Tibial artery (tissue), 4 donors: Measurements from ENCODE around the gene BRINP1.

Experiments used
- DNase-seq, 2 donors: peaks; one replicate each; pipeline ENCODE4 v3.0.0-alpha.2; 2019
- H3K27ac ChIP-seq, 2 donors: fragments of 200-600 bp; sonication (generic) in 1 of 2; 1 replicate in 1 of 2; 2 replicates in 1 of 2; pipeline ENCODE4 v1.5.1; 2018 to 2019; ENCODE audit warnings: mild to moderate bottlenecking in 1 of 2
- H3K27me3 ChIP-seq, 2 donors: fragments of 200-600 bp; sonication (generic) in 1 of 2; one replicate each; pipeline versions ENCODE4 v1.5.1 to v1.6.0; 2016 to 2019
- H3K36me3 ChIP-seq, 3 donors: fragments of 200-600 bp; sonication (generic) in 2 of 3; one replicate each; pipeline ENCODE4 v1.5.1; 2016 to 2019; ENCODE audit warnings: mild to moderate bottlenecking in 2 of 3
- H3K4me1 ChIP-seq, 4 donors: fragments of 200-600 bp; sonication (generic) in 2 of 4; 1 replicate in 3 of 4; 2 replicates in 1 of 4; pipeline ENCODE4 v1.5.1; 2016 to 2019
- H3K4me3 ChIP-seq, 2 donors: fragments of 200-600 bp; sonication (generic) in 1 of 2; 1 replicate in 1 of 2; 2 replicates in 1 of 2; pipeline ENCODE4 v1.5.1; 2018 to 2019; ENCODE audit warnings: mild to moderate bottlenecking in 2 of 2
- H3K9me3 ChIP-seq, 3 donors: fragments of 200-600 bp; sonication (generic) in 1 of 3; one replicate each; pipeline ENCODE4 v1.5.1; 2016 to 2019
- CTCF ChIP-seq, 2 experiments: fragments of 200-600 bp in 1 of 2; fragments of 450-650 bp in 1 of 2; IDR thresholded peaks; one replicate each; pipeline ENCODE4 v1.5.1; 2017 to 2019; ENCODE audit warnings: antibody characterized with exemption in 2 of 2, mild to moderate bottlenecking in 1 of 2, moderate library complexity in 1 of 2
- intact Hi-C: fragments of 100-400 bp; cut with DNase I; formaldehyde crosslinking; loops from one replicate; pipeline ENCODE4 v1.15.0; 2023; ENCODE audit warnings: low total_unique reads

BRINP1 gene

GRCh38 chr9:119137479-119137878, 231.8 kb downstream of the BRINP1 start:
- no peak for DNase-seq
- no peak overlapping the region for H3K27ac ChIP-seq
- H3K9me3 ChIP-seq, result no peaks in the 10 kb centered on the region
- no peak for TF ChIP-seq CTCF (IDR thresholded peaks at IDR 0.05)
- no peaks in the 10 kb centered on the region for H3K36me3 ChIP-seq
- no peaks in the 10 kb centered on the region for H3K27me3 ChIP-seq
- no peaks in the 10 kb centered on the region for H3K4me1 ChIP-seq
- intact Hi-C loops, result no loop called here
- no peak overlapping the region for H3K4me3 ChIP-seq

DNA sequence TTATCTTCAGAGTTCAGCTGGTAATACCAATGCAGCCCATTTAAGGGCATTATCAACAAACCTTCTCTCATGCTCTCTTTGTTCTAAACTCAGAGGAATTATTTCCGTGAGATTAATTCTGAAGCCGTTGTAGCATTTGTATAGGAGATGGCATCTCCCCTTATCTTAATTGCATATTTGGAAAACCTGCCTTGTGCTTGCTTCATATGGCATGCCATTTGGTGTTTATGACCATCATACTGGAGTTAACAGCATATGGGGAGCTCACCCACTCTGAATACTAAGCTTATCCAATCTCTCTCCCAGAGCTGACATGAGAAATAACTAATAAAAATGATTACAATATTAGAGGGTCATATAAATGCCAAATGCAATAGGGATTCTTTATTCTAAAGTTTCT, 243.2 kb downstream of the BRINP1 start:
- H3K36me3 ChIP-seq, result no peaks in the 10 kb centered on the region
- H3K27ac ChIP-seq, result no peak overlapping the region
- no peaks in the 10 kb centered on the region for H3K9me3 ChIP-seq
- no peak for DNase-seq
- intact Hi-C loops, result no loop called here
- no peaks in the 10 kb centered on the region for H3K27me3 ChIP-seq
- TF ChIP-seq CTCF (IDR thresholded peaks at IDR 0.05), result no peak
- no peaks in the 10 kb centered on the region for H3K4me1 ChIP-seq
- no peak overlapping the region for H3K4me3 ChIP-seq

- H3K4me1 ChIP-seq, result no peaks in the 10 kb centered on the region
- no peaks in the 10 kb centered on the region for H3K9me3 ChIP-seq
- no peak overlapping the region for H3K27ac ChIP-seq
- no peaks in the 10 kb centered on the region for H3K27me3 ChIP-seq
- DNase-seq, result no peak
- intact Hi-C loops, result no loop called here
- TF ChIP-seq CTCF (IDR thresholded peaks at IDR 0.05), result no peak
- H3K36me3 ChIP-seq, result no peaks in the 10 kb centered on the region
- no peak overlapping the region for H3K4me3 ChIP-seq
Measured at GRCh38 chr9:119121899-119122298, 247.3 kb downstream of the BRINP1 start.

DNA sequence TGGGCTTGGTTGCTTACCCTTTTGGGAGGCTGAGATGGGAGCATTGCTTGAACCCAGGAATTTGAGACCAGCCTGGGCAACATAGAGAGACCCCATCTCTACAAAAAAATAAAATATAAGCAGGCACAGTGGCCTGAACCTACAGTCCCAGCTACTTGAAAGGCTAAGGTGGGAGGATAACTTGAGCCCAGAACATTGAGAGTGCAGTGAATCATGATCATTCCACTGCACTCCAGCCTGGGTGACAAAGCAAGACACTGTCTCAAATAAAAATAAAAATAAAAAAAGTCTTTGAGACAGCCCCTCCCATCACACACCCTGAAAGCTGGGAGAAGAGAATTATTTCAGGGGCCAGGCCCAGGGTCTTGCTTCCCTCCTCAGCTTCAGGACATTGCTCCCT, 251.8 kb downstream of the BRINP1 start:
- no peaks in the 10 kb centered on the region for H3K36me3 ChIP-seq
- no peak for DNase-seq
- TF ChIP-seq CTCF (IDR thresholded peaks at IDR 0.05), result no peak
- no peaks in the 10 kb centered on the region for H3K27me3 ChIP-seq
- H3K4me1 ChIP-seq, result no peaks in the 10 kb centered on the region
- no peak overlapping the region for H3K27ac ChIP-seq
- no peak overlapping the region for H3K4me3 ChIP-seq
- H3K9me3 ChIP-seq, result no peaks in the 10 kb centered on the region
- intact Hi-C loops, result no loop called here
